Neural cell (in vitro differentiated cells): ENCODE measurements around the gene LPAR3. TPM values are rescaled to one million over a fixed set of nuclear protein-coding genes. Genes with fewer than 3 reads are reported as not detected.

Experiments
- H2AFZ ChIP-seq: fragments of 200-600, 300-800 bp; sonication (generic), shearing (Covaris generic); 2 replicates; pipeline ENCODE4 v1.6.0; 2014; ENCODE audit warnings: low read depth, mild to moderate bottlenecking, antibody characterized with exemption, low read length, moderate library complexity
- H3F3A ChIP-seq: fragments of 200-600 bp; shearing (Covaris generic); 2 replicates; pipeline ENCODE4 v1.6.1; 2016; ENCODE audit warnings: mild to moderate bottlenecking, moderate library complexity, mixed read lengths, antibody characterized with exemption, low read length; ENCODE audit not compliant: insufficient read depth, poor library complexity, severe bottlenecking
- H3K27ac ChIP-seq: fragments of 200-600, 300-800 bp; sonication (generic), shearing (Covaris generic); 2 replicates; pipeline ENCODE4 v1.5.1; 2014; ENCODE audit warnings: mild to moderate bottlenecking, low read length, moderate library complexity
- H3K27me3 ChIP-seq: fragments of 300-800, 200-600 bp; sonication (generic), shearing (Covaris generic); 2 replicates; pipeline ENCODE4 v1.6.0; 2014; ENCODE audit warnings: mild to moderate bottlenecking, low read depth, low read length, moderate library complexity; ENCODE audit not compliant: insufficient read depth
- H3K36me3 ChIP-seq: fragments of 300-800, 200-600 bp; sonication (generic), shearing (Covaris generic); 2 replicates; pipeline ENCODE4 v1.5.1; 2014; ENCODE audit warnings: mild to moderate bottlenecking, antibody characterized with exemption, low read length, moderate library complexity; ENCODE audit not compliant: insufficient read depth
- H3K4me2 ChIP-seq: fragments of 300-800, 200-600 bp; sonication (generic), shearing (Covaris generic); 2 replicates; pipeline ENCODE4 v1.6.0; 2014; ENCODE audit warnings: mild to moderate bottlenecking, low read length
- H3K4me3 ChIP-seq: fragments of 300-800, 200-600 bp; sonication (generic), shearing (Covaris generic); 2 replicates; pipeline ENCODE4 v1.5.1; 2014; ENCODE audit warnings: mild to moderate bottlenecking, low read length, moderate library complexity
- H3K79me2 ChIP-seq: fragments of 200-600 bp; shearing (Covaris generic); replicated peaks from 2 replicates; pipeline ENCODE4 v1.6.0; 2014; ENCODE audit warnings: mild to moderate bottlenecking, low read length, moderate library complexity; ENCODE audit not compliant: insufficient read depth
- H3K9ac ChIP-seq: fragments of 300-800, 200-600 bp; sonication (generic), shearing (Covaris generic); 2 replicates; pipeline ENCODE4 v1.6.1; 2016; ENCODE audit warnings: mild to moderate bottlenecking, low read length, mixed read lengths
- H3K9me2 ChIP-seq: fragments of 200-600 bp; shearing (Covaris generic); 2 replicates; pipeline ENCODE4 v1.6.1; 2016; ENCODE audit warnings: mild to moderate bottlenecking, low read length, mixed read lengths; ENCODE audit not compliant: insufficient read depth
- H3K9me3 ChIP-seq: fragments of 200-600, 300-800 bp; sonication (generic), shearing (Covaris generic); 2 replicates; pipeline ENCODE4 v1.6.1; 2016; ENCODE audit warnings: mild to moderate bottlenecking, mixed run types, low read length, moderate library complexity, mixed read lengths
- H4K20me1 ChIP-seq: fragments of 200-600 bp; shearing (Covaris generic); 2 replicates; pipeline ENCODE4 v1.6.1; 2016; ENCODE audit warnings: mild to moderate bottlenecking, mixed run types; ENCODE audit not compliant: insufficient read depth
- EP300 ChIP-seq: fragments of 450-650 bp; conservative IDR thresholded peaks from 2 replicates; pipeline ENCODE4 v1.6.1; 2014; ENCODE audit warnings: antibody characterized with exemption, mild to moderate bottlenecking, moderate library complexity; ENCODE audit not compliant: poor library complexity, severe bottlenecking
- EZH2 ChIP-seq: fragments of 200-600, 300-800 bp; shearing (Covaris generic), sonication (generic); IDR thresholded peaks from 2 replicates; pipeline ENCODE4 v1.6.1; 2014; ENCODE audit warnings: antibody characterized with exemption, low read length, borderline replicate concordance, mild to moderate bottlenecking; ENCODE audit not compliant: insufficient read depth, poor library complexity, severe bottlenecking
- MXI1 ChIP-seq: fragments of 450-650 bp; conservative IDR thresholded peaks from 2 replicates; pipeline ENCODE4 v1.6.1; 2014; ENCODE audit warnings: antibody characterized with exemption, mild to moderate bottlenecking; ENCODE audit not compliant: poor library complexity, severe bottlenecking
- POLR2AphosphoS5 ChIP-seq: IDR thresholded peaks from 2 replicates; pipeline ENCODE4 v1.6.1; 2012
- RAD21 ChIP-seq: fragments of 450-650 bp; conservative IDR thresholded peaks from 2 replicates; pipeline ENCODE4 v1.6.1; 2014; ENCODE audit warnings: antibody characterized with exemption, mild to moderate bottlenecking, moderate library complexity
- SMC3 ChIP-seq: fragments of 450-650 bp; conservative IDR thresholded peaks from 2 replicates; pipeline ENCODE4 v1.6.1; 2014; ENCODE audit warnings: antibody characterized with exemption, mild to moderate bottlenecking, moderate library complexity; ENCODE audit not compliant: poor library complexity
- TAF1 ChIP-seq: IDR thresholded peaks from 2 replicates; pipeline ENCODE4 v1.6.1; 2012; ENCODE audit warnings: low read depth
- polyA plus RNA-seq: library from polyadenylated mRNA; depleted of rRNA; stranded (reverse); fragments of >200 nt; gene quantifications from 2 replicates; pipeline ENCODE4 v1.2.3, GENCODE V29; 2014
- TF ChIP-seq, protein P1 (sequence below): fragments of 450-650 bp; IDR thresholded peaks from 2 replicates; pipeline ENCODE4 v1.5.1; 2014; ENCODE audit warnings: antibody characterized with exemption, mild to moderate bottlenecking, moderate library complexity; ENCODE audit not compliant: poor library complexity, severe bottlenecking
- TF ChIP-seq, protein P2 (sequence below): IDR thresholded peaks from 2 replicates; pipeline ENCODE4 v1.6.1; 2012; ENCODE audit warnings: borderline replicate concordance

LPAR3 gene
- polyA plus RNA-seq, 1 donor from 2014 or later = not detected

DNA sequence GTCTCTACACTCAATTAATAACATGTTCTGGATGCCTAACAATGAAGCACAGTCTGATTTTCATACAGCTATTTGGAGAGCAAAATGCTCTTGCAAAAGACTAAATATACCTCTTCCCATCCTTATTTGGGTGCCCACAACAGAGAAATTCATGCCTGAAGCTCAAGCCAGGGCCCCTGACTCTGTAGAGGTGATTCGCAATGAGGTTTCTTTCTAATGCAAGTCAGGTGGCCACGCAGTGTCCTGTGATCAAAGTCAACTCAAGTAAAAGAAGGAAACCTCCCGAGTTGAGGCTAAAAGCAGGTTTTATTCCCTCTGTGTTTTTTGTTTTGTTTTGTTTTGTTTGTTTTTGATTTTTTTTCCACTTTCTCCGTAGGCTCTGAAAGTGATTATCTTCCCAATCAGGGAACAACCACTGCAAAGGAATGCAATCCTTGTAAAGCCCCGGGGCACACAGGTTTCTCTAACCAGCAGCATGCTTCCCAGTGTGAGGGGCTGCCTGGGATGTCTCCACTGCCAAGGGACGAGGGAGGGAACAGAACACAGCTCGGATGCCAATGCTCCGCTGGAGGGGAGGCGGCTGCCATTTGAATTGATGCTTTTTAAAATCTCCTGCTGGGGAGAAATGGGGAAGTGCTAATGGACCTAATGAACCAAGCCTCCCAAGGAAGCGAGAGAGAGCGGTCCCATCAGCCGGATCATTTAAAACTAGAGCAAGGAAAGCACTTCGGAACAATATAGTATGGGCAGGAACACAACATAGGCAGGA, 128.9 kb downstream of the LPAR3 start:
- Histone ChIP-seq H3K9me2 (no peaks in the 10 kb centered on the region), H3K4me3 (no peak overlapping the region), H4K20me1 (no peaks in the 10 kb centered on the region), H3K79me2 (no peaks in the 10 kb centered on the region), H3K27ac (no peak overlapping the region), H3K9me3 (no peaks in the 10 kb centered on the region), H3F3A (no peaks in the 10 kb centered on the region), H3K4me2 (no peak overlapping the region), H3K36me3 (no peaks in the 10 kb centered on the region), H3K27me3 (no peaks in the 10 kb centered on the region), H3K9ac (no peak overlapping the region), H2AFZ (no peak overlapping the region)
- no peak for TF ChIP-seq EZH2
- TF ChIP-seq TAF1 = no peak
- TF ChIP-seq MXI1 = no peak
- TF ChIP-seq, protein P1, sequence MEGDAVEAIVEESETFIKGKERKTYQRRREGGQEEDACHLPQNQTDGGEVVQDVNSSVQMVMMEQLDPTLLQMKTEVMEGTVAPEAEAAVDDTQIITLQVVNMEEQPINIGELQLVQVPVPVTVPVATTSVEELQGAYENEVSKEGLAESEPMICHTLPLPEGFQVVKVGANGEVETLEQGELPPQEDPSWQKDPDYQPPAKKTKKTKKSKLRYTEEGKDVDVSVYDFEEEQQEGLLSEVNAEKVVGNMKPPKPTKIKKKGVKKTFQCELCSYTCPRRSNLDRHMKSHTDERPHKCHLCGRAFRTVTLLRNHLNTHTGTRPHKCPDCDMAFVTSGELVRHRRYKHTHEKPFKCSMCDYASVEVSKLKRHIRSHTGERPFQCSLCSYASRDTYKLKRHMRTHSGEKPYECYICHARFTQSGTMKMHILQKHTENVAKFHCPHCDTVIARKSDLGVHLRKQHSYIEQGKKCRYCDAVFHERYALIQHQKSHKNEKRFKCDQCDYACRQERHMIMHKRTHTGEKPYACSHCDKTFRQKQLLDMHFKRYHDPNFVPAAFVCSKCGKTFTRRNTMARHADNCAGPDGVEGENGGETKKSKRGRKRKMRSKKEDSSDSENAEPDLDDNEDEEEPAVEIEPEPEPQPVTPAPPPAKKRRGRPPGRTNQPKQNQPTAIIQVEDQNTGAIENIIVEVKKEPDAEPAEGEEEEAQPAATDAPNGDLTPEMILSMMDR = no peak
- TF ChIP-seq EP300 = no peak
- TF ChIP-seq, protein P2, sequence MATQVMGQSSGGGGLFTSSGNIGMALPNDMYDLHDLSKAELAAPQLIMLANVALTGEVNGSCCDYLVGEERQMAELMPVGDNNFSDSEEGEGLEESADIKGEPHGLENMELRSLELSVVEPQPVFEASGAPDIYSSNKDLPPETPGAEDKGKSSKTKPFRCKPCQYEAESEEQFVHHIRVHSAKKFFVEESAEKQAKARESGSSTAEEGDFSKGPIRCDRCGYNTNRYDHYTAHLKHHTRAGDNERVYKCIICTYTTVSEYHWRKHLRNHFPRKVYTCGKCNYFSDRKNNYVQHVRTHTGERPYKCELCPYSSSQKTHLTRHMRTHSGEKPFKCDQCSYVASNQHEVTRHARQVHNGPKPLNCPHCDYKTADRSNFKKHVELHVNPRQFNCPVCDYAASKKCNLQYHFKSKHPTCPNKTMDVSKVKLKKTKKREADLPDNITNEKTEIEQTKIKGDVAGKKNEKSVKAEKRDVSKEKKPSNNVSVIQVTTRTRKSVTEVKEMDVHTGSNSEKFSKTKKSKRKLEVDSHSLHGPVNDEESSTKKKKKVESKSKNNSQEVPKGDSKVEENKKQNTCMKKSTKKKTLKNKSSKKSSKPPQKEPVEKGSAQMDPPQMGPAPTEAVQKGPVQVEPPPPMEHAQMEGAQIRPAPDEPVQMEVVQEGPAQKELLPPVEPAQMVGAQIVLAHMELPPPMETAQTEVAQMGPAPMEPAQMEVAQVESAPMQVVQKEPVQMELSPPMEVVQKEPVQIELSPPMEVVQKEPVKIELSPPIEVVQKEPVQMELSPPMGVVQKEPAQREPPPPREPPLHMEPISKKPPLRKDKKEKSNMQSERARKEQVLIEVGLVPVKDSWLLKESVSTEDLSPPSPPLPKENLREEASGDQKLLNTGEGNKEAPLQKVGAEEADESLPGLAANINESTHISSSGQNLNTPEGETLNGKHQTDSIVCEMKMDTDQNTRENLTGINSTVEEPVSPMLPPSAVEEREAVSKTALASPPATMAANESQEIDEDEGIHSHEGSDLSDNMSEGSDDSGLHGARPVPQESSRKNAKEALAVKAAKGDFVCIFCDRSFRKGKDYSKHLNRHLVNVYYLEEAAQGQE = no peak
- TF ChIP-seq RAD21 = no peak
- no peak for TF ChIP-seq SMC3
- TF ChIP-seq POLR2AphosphoS5 = no peak

DNA sequence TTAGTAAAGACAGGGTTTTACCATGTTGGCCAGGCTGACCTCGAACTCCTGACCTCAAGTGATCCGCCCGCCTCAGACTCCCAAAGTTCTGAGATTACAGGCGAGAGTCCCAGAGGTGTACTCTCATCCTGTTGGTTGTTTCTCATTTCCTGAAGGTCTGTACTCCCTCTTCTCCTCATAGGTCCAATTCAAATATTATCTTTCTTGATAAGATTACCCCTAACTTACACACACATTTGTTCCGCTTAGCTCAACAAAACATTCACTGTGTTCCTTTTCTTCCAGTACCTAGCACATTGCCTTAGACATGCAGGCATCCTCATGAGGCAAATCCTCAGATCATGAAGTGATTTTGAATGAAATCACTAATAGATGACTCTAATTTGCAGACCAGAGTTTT, 130.3 kb downstream of the LPAR3 start:
- no peak overlapping the region for H2AFZ ChIP-seq
- TF ChIP-seq SMC3 (no peak), TAF1 (no peak), POLR2AphosphoS5 (no peak), EZH2 (no peak), MXI1 (no peak), RAD21 (no peak), EP300 (no peak)
- TF ChIP-seq, protein P2 = no peak
- TF ChIP-seq, protein P1 = no peak
- no peaks in the 10 kb centered on the region for H3K9me2 ChIP-seq
- no peaks in the 10 kb centered on the region for H3F3A ChIP-seq
- H3K79me2 ChIP-seq = no peaks in the 10 kb centered on the region
- no peak overlapping the region for H3K4me3 ChIP-seq
- H3K36me3 ChIP-seq = no peaks in the 10 kb centered on the region
- no peaks in the 10 kb centered on the region for H3K27me3 ChIP-seq
- no peaks in the 10 kb centered on the region for H4K20me1 ChIP-seq
- H3K9me3 ChIP-seq = no peaks in the 10 kb centered on the region
- H3K4me2 ChIP-seq = no peak overlapping the region
- no peak overlapping the region for H3K9ac ChIP-seq
- H3K27ac ChIP-seq = no peak overlapping the region
